ENCODE data around the gene TUBA4B. TPM values are rescaled to one million over a fixed set of nuclear protein-coding genes. Genes with fewer than 3 reads are reported as not detected.

Gene TUBA4B
- total RNA-seq, 4 donors from 2014 or later: not detected

- WGBS, 2 donors: 89 to 94% methylated on average over 24 of the region's 24 CpGs
- H3K36me3 ChIP-seq: peaks cover 0 to 73% (median 15%) of the 10 kb centered on the region in 3 donors
- no peaks in the 10 kb centered on the region for H3K9me3 ChIP-seq
- H3K27ac ChIP-seq: no peak overlapping the region
- H3K4me3 ChIP-seq: no peak overlapping the region
- peaks cover 0 to 24% (median 12%) of the 10 kb centered on the region in 4 donors for H3K4me1 ChIP-seq
- TF ChIP-seq EP300 (IDR thresholded peaks at IDR 0.05) (no peak), CTCF (IDR thresholded peaks at IDR 0.05) (no peak), POLR2A (IDR thresholded peaks at IDR 0.05) (no peak)
- no peak for DNase-seq (ENCODE audit: low spot score in 2 of 2)
- H3K27me3 ChIP-seq: no peaks in the 10 kb centered on the region
Measured at GRCh38 chr2:219210196-219210885, 42.7 kb upstream of the TUBA4B start.

- no peaks in the 10 kb centered on the region for H3K9me3 ChIP-seq
- peaks cover 0 to 79% (median 15%) of the 10 kb centered on the region in 3 donors for H3K36me3 ChIP-seq
- peaks cover 0 to 26% (median 12%) of the 10 kb centered on the region in 4 donors for H3K4me1 ChIP-seq
- no peak for TF ChIP-seq EP300 (IDR thresholded peaks at IDR 0.05)
- H3K27me3 ChIP-seq: no peaks in the 10 kb centered on the region
- no peak for DNase-seq (ENCODE audit: low spot score in 2 of 2)
- H3K27ac ChIP-seq: peak overlapping the region in 1 of 4 donors; percentile 7
- no peak overlapping the region for H3K4me3 ChIP-seq
- WGBS, 2 donors: 86 to 91% methylated on average over 9 of the region's 9 CpGs
Measured at GRCh38 chr2:219210886-219211362, 42.1 kb upstream of the TUBA4B start.

GRCh38 chr2:219213026-219213415 is 40.0 kb upstream of the TUBA4B start:
- no peak overlapping the region for H3K27ac ChIP-seq
- WGBS, 2 donors: 89 to 90% methylated on average over 7 to 8 of the region's 8 CpGs
- H3K4me3 ChIP-seq: no peak overlapping the region
- H3K36me3 ChIP-seq: peaks cover 0 to 84% (median 15%) of the 10 kb centered on the region in 3 donors
- H3K9me3 ChIP-seq: no peaks in the 10 kb centered on the region
- H3K27me3 ChIP-seq: no peaks in the 10 kb centered on the region
- DNase-seq (ENCODE audit: low spot score in 2 of 2): no peak
- no peak for TF ChIP-seq EP300 (IDR thresholded peaks at IDR 0.05)
- TF ChIP-seq POLR2A (IDR thresholded peaks at IDR 0.05): no peak
- TF ChIP-seq CTCF (IDR thresholded peaks at IDR 0.05): no peak
- H3K4me1 ChIP-seq: peaks cover 0 to 33% (median 15%) of the 10 kb centered on the region in 4 donors

- no peak for DNase-seq (ENCODE audit: low spot score in 2 of 2)
- H3K27ac ChIP-seq: no peak overlapping the region
- no peaks in the 10 kb centered on the region for H3K27me3 ChIP-seq
- WGBS, 2 donors: 90 to 91% methylated on average over 10 of the region's 10 CpGs
- peaks cover 0 to 78% (median 12%) of the 10 kb centered on the region in 3 donors for H3K36me3 ChIP-seq
- TF ChIP-seq CTCF (IDR thresholded peaks at IDR 0.05): no peak
- no peak for TF ChIP-seq EP300 (IDR thresholded peaks at IDR 0.05)
- no peak for TF ChIP-seq POLR2A (IDR thresholded peaks at IDR 0.05)
- no peaks in the 10 kb centered on the region for H3K9me3 ChIP-seq
- peaks cover 0 to 33% (median 16%) of the 10 kb centered on the region in 4 donors for H3K4me1 ChIP-seq
- H3K4me3 ChIP-seq: no peak overlapping the region
Measured at GRCh38 chr2:219213486-219214071, 39.5 kb upstream of the TUBA4B start.

- TF ChIP-seq EP300 (IDR thresholded peaks at IDR 0.05): no peak
- no peak for TF ChIP-seq CTCF (IDR thresholded peaks at IDR 0.05)
- no peak for TF ChIP-seq POLR2A (IDR thresholded peaks at IDR 0.05)
- H3K27ac ChIP-seq: no peak overlapping the region
- no peak overlapping the region for H3K4me3 ChIP-seq
- peaks cover 0 to 35% (median 17%) of the 10 kb centered on the region in 4 donors for H3K4me1 ChIP-seq
- DNase-seq (ENCODE audit: low spot score in 2 of 2): no peak
- WGBS, 2 donors: 96 to 97% methylated on average over 15 of the region's 15 CpGs
- H3K36me3 ChIP-seq: peaks cover 0 to 73% (median 9%) of the 10 kb centered on the region in 3 donors
- no peaks in the 10 kb centered on the region for H3K9me3 ChIP-seq
- H3K27me3 ChIP-seq: no peaks in the 10 kb centered on the region
Measured at GRCh38 chr2:219214141-219214540, 38.9 kb upstream of the TUBA4B start.

All from tibial nerve (tissue), 4 donors.